Activated naive CD4-positive, alpha-beta T cell (primary cell): Measurements from ENCODE around the gene GAS7.

ENCODE experiments used
- DNase-seq, 4 experiments: peaks; one replicate each; lab custom pipeline; 2025; lab: John Stamatoyannopoulos, UW

Gene GAS7

GRCh38 chr17:10130677-10131076, 67.7 kb downstream of the GAS7 start:
- no peak for DNase-seq

GRCh38 chr17:10130263-10130662, 68.1 kb downstream of the GAS7 start:
- no peak for DNase-seq

- DNase-seq: no peak
Measured at GRCh38 chr17:10127819-10128425, 70.5 kb downstream of the GAS7 start.

DNA sequence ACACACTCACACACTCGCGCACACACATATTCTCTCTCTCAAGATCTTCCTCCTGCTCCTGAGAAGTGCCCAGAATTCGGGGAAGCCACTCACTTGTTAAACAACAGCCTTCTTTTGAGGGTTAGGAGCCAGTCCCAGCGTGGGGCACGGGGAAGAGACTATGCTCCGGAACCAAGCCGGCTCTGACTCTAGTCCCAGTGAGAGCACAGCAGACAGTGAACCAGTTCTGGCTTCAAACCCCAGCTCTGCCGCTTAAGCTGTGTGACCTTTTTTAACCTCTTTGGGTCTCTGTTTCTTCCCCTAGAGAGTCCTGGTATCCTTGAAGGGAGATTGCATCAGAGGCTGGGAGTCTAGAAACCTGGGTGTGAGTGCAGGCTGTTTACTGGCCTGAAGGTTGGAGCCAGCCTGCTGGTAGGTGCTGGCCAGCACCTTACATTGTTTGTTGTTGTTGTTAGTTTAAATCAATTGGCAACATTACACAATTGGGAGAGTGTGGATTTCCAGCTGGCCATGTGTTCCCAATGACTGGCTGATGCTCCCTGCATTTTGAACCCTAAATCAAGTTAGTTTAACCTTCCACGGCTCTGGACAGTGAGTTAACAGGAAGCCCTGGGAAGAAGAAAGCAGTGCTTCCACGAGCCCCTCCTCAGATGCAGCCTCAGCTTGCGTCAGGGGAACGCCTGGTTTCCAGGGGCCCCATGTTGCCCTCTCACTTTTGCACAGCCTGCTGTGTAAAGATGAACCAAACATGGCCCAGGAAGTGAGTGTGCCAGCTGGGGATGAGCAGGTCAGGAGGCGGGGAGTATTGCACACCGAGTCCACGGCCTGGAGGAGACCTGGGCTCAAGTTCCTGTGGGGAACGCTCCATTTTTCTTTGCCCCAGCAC, 71.5 kb downstream of the GAS7 start:
- DNase-seq: no peak

DNA sequence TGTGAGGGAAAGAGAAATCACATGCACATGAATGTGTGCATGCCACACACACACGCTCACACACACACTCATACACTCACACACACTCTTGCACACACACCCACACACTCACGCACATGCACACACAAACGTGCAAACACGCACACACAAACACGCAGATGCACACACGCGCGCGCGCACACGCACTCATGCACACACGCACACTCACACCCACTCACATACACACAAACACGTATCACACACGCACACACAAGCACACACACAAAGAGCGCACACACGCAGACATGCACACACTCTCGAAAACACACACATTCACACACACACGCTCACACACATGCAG, 72.2 kb downstream of the GAS7 start:
- DNase-seq: no peak

DNA sequence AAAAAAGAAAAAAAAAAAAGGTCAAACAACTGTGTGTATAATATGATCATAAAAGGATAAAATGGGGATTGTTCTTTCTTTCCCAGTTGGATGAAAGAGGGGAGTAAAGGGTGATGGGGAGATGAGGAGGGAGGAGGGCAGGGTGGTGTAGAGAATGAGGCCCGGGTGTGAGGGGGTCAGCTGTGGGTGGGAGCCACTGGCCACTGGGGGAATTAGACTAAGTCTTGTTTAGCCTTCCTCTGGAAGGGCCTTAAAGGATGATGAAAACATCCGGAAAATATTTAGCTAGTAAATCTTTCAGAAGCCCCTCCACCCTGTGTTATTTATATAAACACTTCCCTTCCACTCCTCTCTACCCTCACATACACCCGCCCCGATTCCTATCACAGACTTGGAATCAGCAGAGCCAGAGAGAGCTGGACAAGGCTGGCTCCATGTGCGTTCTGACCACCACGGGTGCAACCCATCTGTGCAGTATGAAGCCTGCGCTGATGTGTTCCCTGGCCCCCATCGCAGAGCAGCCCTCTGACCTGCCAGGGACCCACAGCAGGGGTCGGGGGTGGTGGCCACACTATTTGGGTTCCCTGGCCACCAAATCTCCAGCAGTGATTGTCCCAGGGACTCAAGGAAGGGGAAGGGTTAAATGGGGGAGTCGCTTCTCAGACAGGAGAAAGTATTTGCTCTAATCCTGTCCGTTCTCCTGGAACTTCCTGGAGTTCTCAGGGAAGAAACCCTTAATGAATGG, 72.7 kb downstream of the GAS7 start:
- DNase-seq: no peak

GRCh38 chr17:10123093-10123492, 75.3 kb downstream of the GAS7 start:
- no peak for DNase-seq

DNA sequence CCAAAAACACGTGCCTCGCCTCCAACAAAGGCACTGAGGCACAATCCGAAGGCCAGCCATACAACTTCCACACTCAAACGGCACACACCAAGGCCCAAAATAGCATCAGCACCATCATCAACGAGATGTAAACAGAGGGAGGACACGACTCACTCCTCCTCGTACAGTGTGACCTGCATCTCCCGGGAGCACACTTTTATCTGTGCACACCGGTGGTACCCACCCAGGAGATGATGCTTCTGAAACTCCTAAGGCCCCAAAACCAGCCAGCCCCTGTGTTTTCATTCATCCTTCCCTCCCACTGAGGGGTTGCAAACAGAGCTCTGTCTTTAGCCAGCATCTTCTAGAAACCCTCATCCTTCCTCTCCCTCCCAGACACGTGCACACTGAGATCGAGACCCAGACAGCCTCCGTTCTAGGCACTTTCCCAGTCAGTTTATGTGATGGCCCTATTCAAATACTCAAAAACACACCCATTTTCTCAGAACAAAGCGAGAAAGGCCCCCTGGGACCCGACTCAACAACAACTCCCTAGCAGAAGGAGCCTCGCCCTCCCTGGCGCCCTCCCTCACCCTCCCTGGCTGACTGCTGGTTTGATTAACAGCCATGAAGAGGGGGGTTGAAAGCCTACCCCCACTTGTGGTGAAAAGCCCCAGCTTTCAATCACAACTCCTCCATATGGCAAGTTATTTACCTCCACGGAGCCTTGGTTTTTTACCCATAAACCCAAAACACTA, 76.3 kb downstream of the GAS7 start:
- no peak for DNase-seq

- DNase-seq: no peak
Measured at GRCh38 chr17:10120749-10121148, 77.7 kb downstream of the GAS7 start.

DNA sequence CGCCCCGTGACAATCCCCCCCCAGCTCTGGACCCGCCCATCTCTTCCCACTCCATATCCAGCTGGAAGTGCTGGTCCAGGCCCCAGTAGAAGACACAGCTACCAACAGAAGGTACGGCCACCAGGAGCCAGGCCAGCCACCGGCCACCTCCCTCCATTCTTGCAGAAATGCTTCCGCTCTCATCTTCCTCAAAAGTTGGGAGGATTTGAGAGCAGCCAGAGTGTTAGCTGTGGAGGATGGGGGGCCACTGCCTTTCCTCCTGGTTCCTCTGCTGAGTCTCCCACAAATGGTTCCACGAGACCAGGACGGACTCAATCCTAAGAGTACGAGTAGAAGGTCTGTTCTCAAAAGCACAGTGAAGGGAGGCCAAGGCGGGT, 78.3 kb downstream of the GAS7 start:
- DNase-seq: no peak

- no peak for DNase-seq
Measured at GRCh38 chr17:10119203-10120108, 79.0 kb downstream of the GAS7 start.

GRCh38 chr17:10118788-10119130, 79.6 kb downstream of the GAS7 start:
- DNase-seq: no peak

GRCh38 chr17:10117581-10118001, 80.8 kb downstream of the GAS7 start:
- DNase-seq: no peak

DNA sequence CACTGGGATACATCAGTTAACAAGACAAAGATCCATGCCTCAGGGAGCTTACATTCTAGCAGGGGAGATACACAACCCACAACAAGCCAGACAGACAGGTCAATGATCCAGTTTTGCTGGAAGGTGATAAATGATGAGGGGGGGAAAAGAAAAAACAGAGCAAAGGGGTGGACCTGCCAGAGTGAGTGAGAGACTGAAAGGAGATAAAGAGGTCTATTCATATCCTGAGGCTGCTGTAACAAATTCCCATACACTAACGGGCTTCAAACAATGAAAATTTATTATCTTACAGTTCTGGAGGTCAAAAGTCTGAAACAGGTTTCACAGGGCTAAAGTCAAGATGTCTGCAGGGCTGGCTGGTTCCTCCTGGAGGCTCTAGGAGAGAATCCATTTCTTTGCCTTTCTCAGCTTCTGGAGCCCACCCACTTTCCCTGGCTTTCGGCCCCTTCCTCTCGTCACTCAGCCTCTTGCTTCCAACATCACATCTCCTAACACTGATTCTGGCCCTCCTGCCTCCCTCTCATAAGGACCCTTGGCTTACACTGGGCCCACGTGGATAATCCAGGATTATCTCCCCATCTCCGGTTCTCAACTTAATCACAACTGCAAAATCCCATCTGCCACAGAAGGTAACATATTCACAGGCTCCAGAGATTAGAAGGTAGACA, 81.5 kb downstream of the GAS7 start:
- no peak for DNase-seq

- no peak for DNase-seq
Measured at GRCh38 chr17:10116267-10116666, 82.1 kb downstream of the GAS7 start.

GRCh38 chr17:10115536-10115932, 82.9 kb downstream of the GAS7 start:
- DNase-seq: no peak

DNA sequence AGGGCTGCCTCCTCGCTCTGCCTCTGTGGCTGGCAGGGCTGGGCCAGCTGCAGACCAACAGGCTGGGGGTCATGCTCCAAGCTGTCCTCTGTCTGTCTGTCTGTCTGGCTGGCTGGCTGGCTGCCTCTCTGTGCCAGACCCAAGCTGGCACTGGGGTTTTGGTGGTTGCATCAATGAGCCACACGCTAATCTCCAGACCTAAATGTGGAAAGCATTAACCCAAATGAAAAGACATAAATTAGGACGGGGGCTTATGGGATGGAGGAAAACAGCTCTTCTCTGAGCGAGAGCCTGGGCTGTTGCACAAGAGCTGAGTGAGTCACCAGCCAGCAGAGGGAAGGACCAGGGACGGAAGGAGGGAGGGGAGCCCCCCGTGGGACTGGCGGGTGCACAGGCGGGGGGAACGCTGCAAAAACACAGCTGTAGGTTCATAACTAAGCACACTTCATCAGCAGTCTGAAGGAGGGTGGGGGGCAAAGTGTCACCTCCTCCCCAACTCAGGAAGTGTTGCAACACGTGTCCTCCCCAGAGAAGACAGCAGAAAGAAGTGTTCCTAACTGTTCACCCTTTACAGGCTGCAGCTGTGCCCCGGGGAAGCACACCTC, 83.4 kb downstream of the GAS7 start:
- DNase-seq: peak in 2 of 4 experiments; percentile 18 to 52

DNA sequence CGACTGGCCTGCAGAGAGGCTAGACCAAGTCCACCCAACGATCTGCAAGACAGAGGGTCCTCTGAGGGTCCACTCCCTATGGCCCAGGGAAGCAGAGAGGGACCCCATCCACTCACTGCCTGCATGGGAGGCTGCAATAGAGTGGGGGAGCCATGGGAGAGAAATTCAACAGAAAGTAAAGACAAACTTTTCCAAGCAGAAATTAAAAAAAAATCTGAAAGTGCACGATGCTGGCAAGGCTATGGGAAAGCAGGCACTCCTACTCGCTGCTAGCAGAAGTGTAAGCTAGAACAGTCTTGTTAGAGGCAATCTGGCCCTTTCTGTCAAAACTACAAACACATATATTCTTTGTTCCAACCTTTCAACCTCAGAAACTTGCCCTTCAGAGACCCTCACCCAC, 85.4 kb downstream of the GAS7 start:
- DNase-seq: no peak

GRCh38 chr17:10111907-10112452, 86.4 kb downstream of the GAS7 start:
- DNase-seq: no peak

DNA sequence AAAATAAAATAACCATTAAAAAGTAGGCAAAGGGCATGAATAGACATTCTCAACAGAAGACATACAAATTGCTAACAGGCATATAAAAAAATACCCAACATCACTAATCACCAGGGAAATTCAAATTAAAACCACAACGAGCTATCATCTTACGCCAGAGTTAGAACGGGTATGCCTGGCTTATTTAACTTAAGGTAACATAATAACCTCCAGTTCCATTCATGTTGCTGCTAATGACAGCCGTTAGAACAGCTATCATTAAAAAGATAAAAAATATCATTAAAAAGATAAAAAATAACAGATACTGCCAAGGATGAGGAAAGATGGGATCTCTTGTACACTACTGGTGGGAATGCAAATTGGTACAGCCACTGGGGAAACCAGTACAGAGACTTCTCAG, 89.3 kb downstream of the GAS7 start:
- no peak for DNase-seq
